ENCODE data around the gene EHMT1. TPM values are rescaled to one million over a fixed set of nuclear protein-coding genes. Genes with fewer than 3 reads are reported as not detected.
A peak's percentile ranks its signal among the peaks of the same experiment; 100 is the strongest.

EHMT1 gene
- total and polyA plus RNA-seq, 2 of the 13 experiments (the other 11 are each of a cell fraction or from before 2014, with no cell fraction given), result 23.0 to 27.1 TPM

DNA sequence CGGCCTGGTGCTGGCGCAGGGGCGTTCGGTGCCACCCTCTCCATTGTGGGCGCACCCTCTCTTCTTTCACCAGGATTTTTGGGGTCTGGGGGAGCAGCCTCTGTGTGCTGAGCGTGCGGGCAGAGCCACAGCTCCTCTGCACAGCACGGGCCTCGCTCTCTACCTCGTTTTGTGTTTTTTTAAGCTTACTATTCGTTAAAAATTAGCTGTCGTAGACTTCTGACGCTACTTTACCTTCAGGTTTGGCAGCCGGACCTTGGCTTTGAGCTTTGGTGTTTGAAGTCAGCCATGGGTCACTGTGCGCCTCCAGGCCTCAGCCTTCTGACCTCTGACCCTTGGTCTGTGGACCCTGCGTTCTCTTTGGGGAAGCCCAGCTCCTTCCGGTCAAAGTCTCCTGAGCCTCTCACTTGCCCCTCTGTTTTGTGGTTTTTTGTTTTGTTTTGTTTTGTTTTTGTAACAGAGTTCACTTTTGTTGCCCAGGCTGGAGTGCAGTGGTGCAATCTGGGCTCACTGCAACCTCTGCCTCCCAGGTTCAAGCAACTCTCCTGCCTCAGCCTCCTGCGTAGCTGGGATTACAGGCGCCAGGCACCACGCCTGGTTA lies 170.6 kb downstream of the EHMT1 start (continued):
- TF ChIP-seq, protein P1, sequence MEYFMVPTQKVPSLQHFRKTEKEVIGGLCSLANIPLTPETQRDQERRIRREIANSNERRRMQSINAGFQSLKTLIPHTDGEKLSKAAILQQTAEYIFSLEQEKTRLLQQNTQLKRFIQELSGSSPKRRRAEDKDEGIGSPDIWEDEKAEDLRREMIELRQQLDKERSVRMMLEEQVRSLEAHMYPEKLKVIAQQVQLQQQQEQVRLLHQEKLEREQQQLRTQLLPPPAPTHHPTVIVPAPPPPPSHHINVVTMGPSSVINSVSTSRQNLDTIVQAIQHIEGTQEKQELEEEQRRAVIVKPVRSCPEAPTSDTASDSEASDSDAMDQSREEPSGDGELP (IDR thresholded peaks at IDR 0.05; ENCODE audit: borderline replicate concordance, low read depth), result peak; percentile 39; the same call in 1 of the 2 replicates
- TF ChIP-seq FOXJ3 (CRISPR knock-in tag; IDR thresholded peaks at IDR 0.05; ENCODE audit: borderline replicate concordance) (peak; percentile 74; the same call in 1 of the 2 replicates), ZBTB3 (CRISPR knock-in tag; IDR thresholded peaks at IDR 0.05; ENCODE audit: borderline replicate concordance, low read depth) (no peak), SP140L (CRISPR knock-in tag; IDR thresholded peaks at IDR 0.05; ENCODE audit: borderline replicate concordance) (no peak), MTERF4 (CRISPR knock-in tag; IDR thresholded peaks at IDR 0.05) (no peak), ZNF280D (CRISPR knock-in tag; IDR thresholded peaks at IDR 0.05) (no peak), ZFY (CRISPR knock-in tag; IDR thresholded peaks at IDR 0.05) (peak; percentile 57), ZNF552 (CRISPR knock-in tag; IDR thresholded peaks at IDR 0.05; ENCODE audit: borderline replicate concordance) (no peak; the same call in 1 of the 2 replicates), GATAD2A (CRISPR knock-in tag; IDR thresholded peaks at IDR 0.05) (peak; percentile 89), HMG20A (CRISPR knock-in tag; IDR thresholded peaks at IDR 0.05; ENCODE audit: borderline replicate concordance) (peak; percentile 77), MYC (CRISPR knock-in tag; IDR thresholded peaks at IDR 0.05; ENCODE audit: borderline replicate concordance) (peak; percentile 55; the same call in 1 of the 2 replicates), FOSL2 (CRISPR knock-in tag; IDR thresholded peaks at IDR 0.05) (peak; percentile 31; the same call in 1 of the 2 replicates), MBD4 (IDR thresholded peaks at IDR 0.05; ENCODE audit: borderline replicate concordance, low read length) (no peak), MXD4 (CRISPR knock-in tag; IDR thresholded peaks at IDR 0.05) (0 out of 2 replicates have a peak, but pooled peaks have one; percentile 53)
- TF ChIP-seq, protein P2, sequence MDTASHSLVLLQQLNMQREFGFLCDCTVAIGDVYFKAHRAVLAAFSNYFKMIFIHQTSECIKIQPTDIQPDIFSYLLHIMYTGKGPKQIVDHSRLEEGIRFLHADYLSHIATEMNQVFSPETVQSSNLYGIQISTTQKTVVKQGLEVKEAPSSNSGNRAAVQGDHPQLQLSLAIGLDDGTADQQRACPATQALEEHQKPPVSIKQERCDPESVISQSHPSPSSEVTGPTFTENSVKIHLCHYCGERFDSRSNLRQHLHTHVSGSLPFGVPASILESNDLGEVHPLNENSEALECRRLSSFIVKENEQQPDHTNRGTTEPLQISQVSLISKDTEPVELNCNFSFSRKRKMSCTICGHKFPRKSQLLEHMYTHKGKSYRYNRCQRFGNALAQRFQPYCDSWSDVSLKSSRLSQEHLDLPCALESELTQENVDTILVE (CRISPR knock-in tag; IDR thresholded peaks at IDR 0.05), result 0 out of 2 replicates have a peak, but pooled peaks have one; percentile 41
- TF ChIP-seq, protein P3, sequence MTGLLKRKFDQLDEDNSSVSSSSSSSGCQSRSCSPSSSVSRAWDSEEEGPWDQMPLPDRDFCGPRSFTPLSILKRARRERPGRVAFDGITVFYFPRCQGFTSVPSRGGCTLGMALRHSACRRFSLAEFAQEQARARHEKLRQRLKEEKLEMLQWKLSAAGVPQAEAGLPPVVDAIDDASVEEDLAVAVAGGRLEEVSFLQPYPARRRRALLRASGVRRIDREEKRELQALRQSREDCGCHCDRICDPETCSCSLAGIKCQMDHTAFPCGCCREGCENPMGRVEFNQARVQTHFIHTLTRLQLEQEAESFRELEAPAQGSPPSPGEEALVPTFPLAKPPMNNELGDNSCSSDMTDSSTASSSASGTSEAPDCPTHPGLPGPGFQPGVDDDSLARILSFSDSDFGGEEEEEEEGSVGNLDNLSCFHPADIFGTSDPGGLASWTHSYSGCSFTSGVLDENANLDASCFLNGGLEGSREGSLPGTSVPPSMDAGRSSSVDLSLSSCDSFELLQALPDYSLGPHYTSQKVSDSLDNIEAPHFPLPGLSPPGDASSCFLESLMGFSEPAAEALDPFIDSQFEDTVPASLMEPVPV (CRISPR knock-in tag; IDR thresholded peaks at IDR 0.05), result 0 out of 2 replicates have a peak, but pooled peaks have one; percentile 22
- TF ChIP-seq, protein P4, sequence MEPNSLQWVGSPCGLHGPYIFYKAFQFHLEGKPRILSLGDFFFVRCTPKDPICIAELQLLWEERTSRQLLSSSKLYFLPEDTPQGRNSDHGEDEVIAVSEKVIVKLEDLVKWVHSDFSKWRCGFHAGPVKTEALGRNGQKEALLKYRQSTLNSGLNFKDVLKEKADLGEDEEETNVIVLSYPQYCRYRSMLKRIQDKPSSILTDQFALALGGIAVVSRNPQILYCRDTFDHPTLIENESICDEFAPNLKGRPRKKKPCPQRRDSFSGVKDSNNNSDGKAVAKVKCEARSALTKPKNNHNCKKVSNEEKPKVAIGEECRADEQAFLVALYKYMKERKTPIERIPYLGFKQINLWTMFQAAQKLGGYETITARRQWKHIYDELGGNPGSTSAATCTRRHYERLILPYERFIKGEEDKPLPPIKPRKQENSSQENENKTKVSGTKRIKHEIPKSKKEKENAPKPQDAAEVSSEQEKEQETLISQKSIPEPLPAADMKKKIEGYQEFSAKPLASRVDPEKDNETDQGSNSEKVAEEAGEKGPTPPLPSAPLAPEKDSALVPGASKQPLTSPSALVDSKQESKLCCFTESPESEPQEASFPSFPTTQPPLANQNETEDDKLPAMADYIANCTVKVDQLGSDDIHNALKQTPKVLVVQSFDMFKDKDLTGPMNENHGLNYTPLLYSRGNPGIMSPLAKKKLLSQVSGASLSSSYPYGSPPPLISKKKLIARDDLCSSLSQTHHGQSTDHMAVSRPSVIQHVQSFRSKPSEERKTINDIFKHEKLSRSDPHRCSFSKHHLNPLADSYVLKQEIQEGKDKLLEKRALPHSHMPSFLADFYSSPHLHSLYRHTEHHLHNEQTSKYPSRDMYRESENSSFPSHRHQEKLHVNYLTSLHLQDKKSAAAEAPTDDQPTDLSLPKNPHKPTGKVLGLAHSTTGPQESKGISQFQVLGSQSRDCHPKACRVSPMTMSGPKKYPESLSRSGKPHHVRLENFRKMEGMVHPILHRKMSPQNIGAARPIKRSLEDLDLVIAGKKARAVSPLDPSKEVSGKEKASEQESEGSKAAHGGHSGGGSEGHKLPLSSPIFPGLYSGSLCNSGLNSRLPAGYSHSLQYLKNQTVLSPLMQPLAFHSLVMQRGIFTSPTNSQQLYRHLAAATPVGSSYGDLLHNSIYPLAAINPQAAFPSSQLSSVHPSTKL (CRISPR knock-in tag; IDR thresholded peaks at IDR 0.05), result peak; percentile 84

All from HepG2 (cell line).